SK-N-MC (cell line): ENCODE measurements around the gene VSTM5.

Experiments used
- DNase-seq: peaks from one replicate; pipeline ENCODE4 v3.0.0-alpha.2; 2011; ENCODE audit warnings: low read depth, low spot score
- H3K27ac ChIP-seq: fragments of 200-600 bp; sonication (generic); 2 replicates; pipeline ENCODE4 v1.5.1; 2016; ENCODE audit warnings: mixed run types
- H3K36me3 ChIP-seq: fragments of 200-600 bp; sonication (generic); 2 replicates; pipeline ENCODE4 v1.6.1; 2017; ENCODE audit warnings: antibody characterized with exemption, low read length, mixed read lengths; ENCODE audit not compliant: insufficient read depth
- H3K4me3 ChIP-seq: fragments of 200-600 bp; sonication (generic); 2 replicates; pipeline ENCODE4 v1.5.1; 2016
- H3K9ac ChIP-seq: fragments of 200-600 bp; sonication (generic); 2 replicates; pipeline ENCODE4 v1.8.0; 2017; ENCODE audit warnings: mixed run types, mixed read lengths; ENCODE audit not compliant: insufficient read length
- H3K9me3 ChIP-seq: fragments of 200-600 bp; sonication (generic); 2 replicates; pipeline ENCODE4 v1.6.1; 2017; ENCODE audit warnings: low read depth, mild to moderate bottlenecking, antibody characterized with exemption, low read length, moderate library complexity, mixed read lengths
- EZH2 ChIP-seq: fragments of 200-600 bp; sonication (generic); IDR thresholded peaks from one replicate; pipeline ENCODE4 v1.6.1; 2017; ENCODE audit warnings: antibody characterized with exemption
- FOXP2 ChIP-seq: optimal IDR thresholded peaks from 2 replicates; pipeline ENCODE3; 2011; ENCODE audit warnings: mild to moderate bottlenecking, moderate library complexity; ENCODE audit not compliant: insufficient read depth; ENCODE audit errors: extremely low read length, control extremely low read depth
- POLR2AphosphoS5 ChIP-seq: IDR thresholded peaks from 2 replicates; pipeline ENCODE4 v1.6.1; 2012; ENCODE audit warnings: mild to moderate bottlenecking, low read depth, low read length, borderline replicate concordance

The VSTM5 gene

GRCh38 chr11:93840180-93840579 is 10.2 kb downstream of the VSTM5 start:
- Histone ChIP-seq H3K9ac (no peak overlapping the region), H3K9me3 (no peaks in the 10 kb centered on the region), H3K4me3 (no peak overlapping the region), H3K27ac (no peak overlapping the region), H3K36me3 (no peaks in the 10 kb centered on the region)
- TF ChIP-seq EZH2, result no peak
- TF ChIP-seq POLR2AphosphoS5, result no peak
- no peak for TF ChIP-seq FOXP2
- no peak for DNase-seq

- Histone ChIP-seq H3K27ac (no peak overlapping the region), H3K9ac (no peak overlapping the region), H3K36me3 (no peaks in the 10 kb centered on the region), H3K4me3 (no peak overlapping the region), H3K9me3 (no peaks in the 10 kb centered on the region)
- TF ChIP-seq EZH2 (no peak), POLR2AphosphoS5 (no peak)
- no peak for DNase-seq
These were observed 11.5 kb downstream of the VSTM5 start for GRCh38 chr11:93838967-93839366.

- Histone ChIP-seq H3K36me3 (no peaks in the 10 kb centered on the region), H3K9ac (no peak overlapping the region), H3K9me3 (no peaks in the 10 kb centered on the region), H3K27ac (no peak overlapping the region), H3K4me3 (no peak overlapping the region)
- DNase-seq, result no peak
- TF ChIP-seq EZH2 (no peak), POLR2AphosphoS5 (no peak), FOXP2 (no peak)
These were observed 17.6 kb downstream of the VSTM5 start for GRCh38 chr11:93832780-93833179.

GRCh38 chr11:93831343-93832127 is 18.9 kb downstream of the VSTM5 start:
- no peak for DNase-seq
- no peak for TF ChIP-seq EZH2
- TF ChIP-seq POLR2AphosphoS5, result no peak
- no peak for TF ChIP-seq FOXP2
- H3K9me3 ChIP-seq, result no peaks in the 10 kb centered on the region
- H3K36me3 ChIP-seq, result no peaks in the 10 kb centered on the region
- no peak overlapping the region for H3K27ac ChIP-seq
- H3K4me3 ChIP-seq, result no peak overlapping the region
- H3K9ac ChIP-seq, result no peak overlapping the region

- Histone ChIP-seq H3K9ac (no peak overlapping the region), H3K9me3 (no peaks in the 10 kb centered on the region), H3K27ac (no peak overlapping the region), H3K36me3 (no peaks in the 10 kb centered on the region), H3K4me3 (no peak overlapping the region)
- no peak for DNase-seq
- TF ChIP-seq POLR2AphosphoS5, result no peak
- TF ChIP-seq EZH2, result no peak
- TF ChIP-seq FOXP2, result no peak
These were observed 20.8 kb downstream of the VSTM5 start for GRCh38 chr11:93829598-93829997.

- H3K9me3 ChIP-seq, result no peaks in the 10 kb centered on the region
- no peak overlapping the region for H3K4me3 ChIP-seq
- TF ChIP-seq EZH2 (no peak), FOXP2 (no peak), POLR2AphosphoS5 (no peak)
- DNase-seq, result no peak
- no peak overlapping the region for H3K9ac ChIP-seq
- H3K27ac ChIP-seq, result no peak overlapping the region
- H3K36me3 ChIP-seq, result no peaks in the 10 kb centered on the region
These were observed 23.1 kb downstream of the VSTM5 start for GRCh38 chr11:93827363-93827762.

GRCh38 chr11:93823210-93823609 is 27.2 kb downstream of the VSTM5 start:
- TF ChIP-seq POLR2AphosphoS5, result no peak
- no peak for TF ChIP-seq EZH2
- TF ChIP-seq FOXP2, result no peak
- DNase-seq, result no peak
- Histone ChIP-seq H3K36me3 (no peaks in the 10 kb centered on the region), H3K9ac (no peak overlapping the region), H3K27ac (no peak overlapping the region), H3K4me3 (no peak overlapping the region), H3K9me3 (no peaks in the 10 kb centered on the region)

- no peak for TF ChIP-seq POLR2AphosphoS5
- TF ChIP-seq EZH2, result no peak
- no peak overlapping the region for H3K4me3 ChIP-seq
- H3K9ac ChIP-seq, result no peak overlapping the region
- DNase-seq, result no peak
- no peak overlapping the region for H3K27ac ChIP-seq
- no peaks in the 10 kb centered on the region for H3K36me3 ChIP-seq
- no peaks in the 10 kb centered on the region for H3K9me3 ChIP-seq
These were observed 28.1 kb downstream of the VSTM5 start for GRCh38 chr11:93822359-93822758.

- no peak for DNase-seq
- TF ChIP-seq POLR2AphosphoS5, result no peak
- no peak for TF ChIP-seq FOXP2
- TF ChIP-seq EZH2, result no peak
- Histone ChIP-seq H3K36me3 (no peaks in the 10 kb centered on the region), H3K9me3 (no peaks in the 10 kb centered on the region), H3K4me3 (no peak overlapping the region), H3K27ac (no peak overlapping the region), H3K9ac (no peak overlapping the region)
These were observed 28.8 kb downstream of the VSTM5 start for GRCh38 chr11:93821617-93822016.
